OCI-LY3 (cell line): ENCODE measurements around the gene ZKSCAN4.
A peak's percentile ranks its signal among the peaks of the same experiment; 100 is the strongest.

Source experiments
- H2AFZ ChIP-seq: fragments of 200-600, 300-600 bp; shearing (Covaris generic); 2 replicates; pipeline ENCODE4 v1.6.0; 2014; ENCODE audit warnings: antibody characterized with exemption, low read depth, low read length
- H3K27ac ChIP-seq: fragments of 200-600, 300-600 bp; sonication (generic); 2 replicates; pipeline ENCODE4 v1.5.1; 2014; ENCODE audit warnings: mild to moderate bottlenecking, low read length, moderate library complexity, mixed read lengths
- H3K27me3 ChIP-seq: fragments of 200-600, 300-600 bp; sonication (generic); 2 replicates; pipeline ENCODE4 v1.6.1; 2014; ENCODE audit warnings: low read depth, low read length, mixed read lengths
- H3K36me3 ChIP-seq: fragments of 200-600, 300-600 bp; sonication (generic); replicated peaks from 2 replicates; pipeline ENCODE3; 2014; ENCODE audit warnings: low read depth, low read length, mixed read lengths
- H3K4me1 ChIP-seq: fragments of 300-600, 200-600 bp; sonication (generic); 2 replicates; pipeline ENCODE4 v1.6.1; 2014; ENCODE audit warnings: low read length, mixed read lengths
- H3K4me2 ChIP-seq: fragments of 200-600, 300-600 bp; sonication (generic); 2 replicates; pipeline ENCODE4 v1.6.1; 2014; ENCODE audit warnings: low read length, mixed read lengths
- H3K4me3 ChIP-seq: fragments of 300-600, 200-600 bp; sonication (generic); 2 replicates; pipeline ENCODE4 v1.5.1; 2014; ENCODE audit warnings: antibody characterized with exemption, mild to moderate bottlenecking, low read length, moderate library complexity
- H3K79me2 ChIP-seq: fragments of 300-600, 200-600 bp; shearing (Covaris generic); 2 replicates; pipeline ENCODE4 v1.6.1; 2014; ENCODE audit warnings: mild to moderate bottlenecking, low read length, mixed read lengths
- H3K9ac ChIP-seq: fragments of 300-600, 200-600 bp; shearing (Covaris generic); 2 replicates; pipeline ENCODE4 v1.6.0; 2014; ENCODE audit warnings: mild to moderate bottlenecking, low read length, moderate library complexity
- H3K9me3 ChIP-seq: fragments of 200-600, 300-600 bp; shearing (Covaris generic); 2 replicates; pipeline ENCODE4 v1.6.1; 2014; ENCODE audit warnings: low read length, mixed read lengths; ENCODE audit not compliant: insufficient read depth
- H4K20me1 ChIP-seq: fragments of 200-600, 300-600 bp; sonication (generic); 2 replicates; pipeline ENCODE4 v1.6.1; 2016; ENCODE audit warnings: low read length, mixed read lengths; ENCODE audit not compliant: insufficient read depth
- CTCF ChIP-seq: fragments of 200-600, 300-600 bp; sonication (generic); IDR thresholded peaks from 2 replicates; pipeline ENCODE4 v1.5.1; 2014; ENCODE audit warnings: antibody characterized with exemption, low read length, low read depth
- EZH2phosphoT487 ChIP-seq: fragments of 200-600 bp; shearing (Covaris generic); IDR thresholded peaks from 2 replicates; pipeline ENCODE4 v1.6.1; 2018; ENCODE audit warnings: antibody characterized with exemption, mixed run types, low read depth

Gene ZKSCAN4

GRCh38 chr6:28252009-28252975 is at the start of gene ZKSCAN4:
Gene ZKSCAN4, minus strand, starts transcription at chr6:28252269. Its CDS starts 289 bp downstream, at chr6:28251980.
- peak within 1 kb of the TSS; percentile 49 for H3K9ac ChIP-seq
- H3K4me1 ChIP-seq = peaks cover 5% of the 10 kb centered on the region; the same call in 1 of the 2 replicates
- peak within 1 kb of the TSS; percentile 83 for H3K4me3 ChIP-seq
- H2AFZ ChIP-seq = peak within 1 kb of the TSS; percentile 98
- H3K27ac ChIP-seq = no peak within 1 kb of the TSS
- H3K79me2 ChIP-seq = no peaks in the 10 kb centered on the region
- H3K27me3 ChIP-seq = no peaks in the 10 kb centered on the region
- no peaks in the 10 kb centered on the region for H3K36me3 ChIP-seq
- H3K4me2 ChIP-seq = peak within 1 kb of the TSS; percentile 81
- TF ChIP-seq CTCF (no peak), EZH2phosphoT487 (no peak)
- H4K20me1 ChIP-seq = no peaks in the 10 kb centered on the region
- no peaks in the 10 kb centered on the region for H3K9me3 ChIP-seq

- H2AFZ ChIP-seq = no peak overlapping the region
- H3K27ac ChIP-seq = no peak overlapping the region
- H3K9ac ChIP-seq = no peak overlapping the region
- H3K27me3 ChIP-seq = no peaks in the 10 kb centered on the region
- no peak overlapping the region for H3K4me3 ChIP-seq
- H3K4me2 ChIP-seq = no peak overlapping the region
- H3K79me2 ChIP-seq = no peaks in the 10 kb centered on the region
- no peaks in the 10 kb centered on the region for H3K36me3 ChIP-seq
- TF ChIP-seq EZH2phosphoT487 = no peak
- no peak for TF ChIP-seq CTCF
- H3K4me1 ChIP-seq = no peaks in the 10 kb centered on the region
- H3K9me3 ChIP-seq = no peaks in the 10 kb centered on the region
- H4K20me1 ChIP-seq = no peaks in the 10 kb centered on the region
Observed at GRCh38 chr6:28296520-28297060, 44.5 kb upstream of the ZKSCAN4 start.

- Histone ChIP-seq H3K79me2 (no peaks in the 10 kb centered on the region), H3K9ac (no peak overlapping the region), H3K4me2 (no peak overlapping the region), H3K4me1 (no peaks in the 10 kb centered on the region), H4K20me1 (no peaks in the 10 kb centered on the region), H3K27ac (no peak overlapping the region), H3K27me3 (no peaks in the 10 kb centered on the region), H2AFZ (no peak overlapping the region), H3K36me3 (no peaks in the 10 kb centered on the region), H3K9me3 (no peaks in the 10 kb centered on the region), H3K4me3 (no peak overlapping the region)
- TF ChIP-seq EZH2phosphoT487 (no peak), CTCF (no peak)
Observed at GRCh38 chr6:28295326-28295725, 43.3 kb upstream of the ZKSCAN4 start.

GRCh38 chr6:28291573-28291972 is 39.5 kb upstream of the ZKSCAN4 start:
- TF ChIP-seq CTCF = no peak
- TF ChIP-seq EZH2phosphoT487 = no peak
- Histone ChIP-seq H3K27ac (no peak overlapping the region), H3K27me3 (no peaks in the 10 kb centered on the region), H3K79me2 (no peaks in the 10 kb centered on the region), H4K20me1 (no peaks in the 10 kb centered on the region), H3K9ac (no peak overlapping the region), H3K4me1 (no peaks in the 10 kb centered on the region), H3K9me3 (no peaks in the 10 kb centered on the region), H3K36me3 (no peaks in the 10 kb centered on the region), H2AFZ (no peak overlapping the region), H3K4me2 (no peak overlapping the region), H3K4me3 (no peak overlapping the region)
